Liver (tissue), 9 donors: Measurements from ENCODE around the gene KLK2. TPM values are rescaled to one million over a fixed set of nuclear protein-coding genes. Genes with fewer than 3 reads are reported as not detected.

Source experiments
- DNase-seq: peaks from one replicate; pipeline ENCODE4 v3.0.0-alpha.2; 2017; ENCODE audit warnings: low spot score
- H3K27ac ChIP-seq, 2 donors: one replicate each; pipeline ENCODE4 v1.7.0; 2013; ENCODE audit warnings: inconsistent platforms in 2 of 2, low read length in 2 of 2, control low read depth in 1 of 2, low read depth in 1 of 2, mild to moderate bottlenecking in 1 of 2
- H3K27me3 ChIP-seq, 4 donors: one replicate each; pipeline versions ENCODE4 v1.6.1 to v1.7.0; 2013; ENCODE audit warnings: low read length in 3 of 4, inconsistent platforms in 1 of 4, mild to moderate bottlenecking in 1 of 4, moderate library complexity in 1 of 4; ENCODE audit not compliant: control insufficient read depth in 4 of 4, insufficient read depth in 4 of 4
- H3K36me3 ChIP-seq, 4 donors: one replicate each; pipeline versions ENCODE4 v1.6.1 to v1.7.0; 2013; ENCODE audit warnings: low read length in 3 of 4, mild to moderate bottlenecking in 3 of 4, low read depth in 1 of 4, moderate library complexity in 1 of 4; ENCODE audit not compliant: control insufficient read depth in 4 of 4, insufficient read depth in 3 of 4
- H3K4me1 ChIP-seq, 4 donors: one replicate each; pipeline versions ENCODE4 v1.6.1 to v1.7.0; 2013; ENCODE audit warnings: low read length in 3 of 4, mild to moderate bottlenecking in 3 of 4, moderate library complexity in 1 of 4; ENCODE audit not compliant: control insufficient read depth in 4 of 4, insufficient read depth in 4 of 4
- H3K4me3 ChIP-seq, 3 donors: one replicate each; pipeline versions ENCODE4 v1.6.1 to v1.7.0; 2013; ENCODE audit warnings: low read length in 3 of 3, control low read depth in 1 of 3, low read depth in 1 of 3, mild to moderate bottlenecking in 1 of 3
- H3K9ac ChIP-seq, 2 donors: one replicate each; pipeline ENCODE4 v1.7.0; 2013; ENCODE audit warnings: low read length in 2 of 2, mild to moderate bottlenecking in 2 of 2, moderate library complexity in 2 of 2, control low read depth in 1 of 2, low read depth in 1 of 2
- H3K9me3 ChIP-seq, 4 donors: one replicate each; pipeline versions ENCODE4 v1.6.1 to v1.7.0; 2013; ENCODE audit warnings: low read length in 3 of 4; ENCODE audit not compliant: control insufficient read depth in 4 of 4
- EGR1 ChIP-seq, 2 donors: IDR thresholded peaks; 2 replicates each; pipeline ENCODE4 v1.6.1; 2016 to 2018; ENCODE audit warnings: antibody characterized with exemption in 2 of 2, low read depth in 2 of 2
- FOXA2 ChIP-seq: IDR thresholded peaks from 2 replicates; pipeline ENCODE4 v1.6.1; 2016; ENCODE audit warnings: antibody characterized with exemption
- GABPA ChIP-seq, 2 donors: IDR thresholded peaks in 1 of 2; conservative IDR thresholded peaks in 1 of 2; 2 replicates each; pipeline ENCODE4 v1.6.1; 2016; ENCODE audit warnings: antibody characterized with exemption in 2 of 2, mild to moderate bottlenecking in 1 of 2, moderate library complexity in 1 of 2
- HNF4A ChIP-seq, 2 donors: conservative IDR thresholded peaks; 2 replicates each; pipeline ENCODE4 v1.6.1; 2016; ENCODE audit warnings: antibody characterized with exemption in 2 of 2, mild to moderate bottlenecking in 2 of 2
- HNF4G ChIP-seq: IDR thresholded peaks from 2 replicates; pipeline ENCODE4 v1.6.1; 2016; ENCODE audit warnings: antibody characterized with exemption
- JUND ChIP-seq, 2 donors: IDR thresholded peaks; 2 replicates each; pipeline ENCODE4 v1.6.1; 2016; ENCODE audit warnings: antibody characterized with exemption in 2 of 2
- MAX ChIP-seq: IDR thresholded peaks from 2 replicates; pipeline ENCODE4 v1.6.1; 2016; ENCODE audit warnings: antibody characterized with exemption
- NR2F2 ChIP-seq: IDR thresholded peaks from 2 replicates; pipeline ENCODE4 v1.6.1; 2016; ENCODE audit warnings: antibody characterized with exemption
- RAD21 ChIP-seq, 2 donors: IDR thresholded peaks; 2 replicates each; pipeline ENCODE4 v1.6.1; 2016; ENCODE audit warnings: antibody characterized with exemption in 2 of 2, mild to moderate bottlenecking in 2 of 2
- RXRA ChIP-seq, 2 donors: IDR thresholded peaks; 2 replicates each; pipeline ENCODE4 v1.6.1; 2017 to 2018; ENCODE audit warnings: antibody characterized with exemption in 2 of 2, mild to moderate bottlenecking in 1 of 2
- SP1 ChIP-seq: IDR thresholded peaks from 2 replicates; pipeline ENCODE4 v1.6.1; 2018; ENCODE audit warnings: antibody characterized with exemption, mild to moderate bottlenecking
- TAF1 ChIP-seq: conservative IDR thresholded peaks from 2 replicates; pipeline ENCODE4 v1.6.1; 2016; ENCODE audit warnings: antibody characterized with exemption, mild to moderate bottlenecking
- YY1 ChIP-seq: IDR thresholded peaks from 2 replicates; pipeline ENCODE4 v1.6.1; 2016; ENCODE audit warnings: antibody characterized with exemption, mild to moderate bottlenecking
- ZBTB33 ChIP-seq: IDR thresholded peaks from 2 replicates; pipeline ENCODE4 v1.6.1; 2016; ENCODE audit warnings: antibody characterized with exemption
- WGBS: extraction: QIAGEN DNeasy Blood & Tissue Kit; methylation state at CpG from one replicate; pipeline ENCODE4 v1.1.7; 2013; 5-methylcytosine and 5-hydroxymethylcytosine counted together
- polyA plus RNA-seq, 2 donors: library from polyadenylated mRNA; stranded (reverse) in 1 of 2; unstranded in 1 of 2; fragments of 200-250 nt in 1 of 2; fragments of >200 nt in 1 of 2; fragmentation: Nextera tagmentation in 1 of 2; extraction: Ambion mirVana in 1 of 2; gene quantifications; one replicate each; pipeline versions ENCODE4 v1.2.1 to v1.2.3, GENCODE V29; 2013 to 2015
- total RNA-seq, 2 donors: library from RNA; depleted of rRNA; stranded (reverse); fragments of >200 nt; gene quantifications; one replicate each; pipeline ENCODE4 v1.2.3, GENCODE V29; 2014
- TF ChIP-seq, protein P1 (sequence below): IDR thresholded peaks from 2 replicates; pipeline ENCODE4 v1.6.1; 2016; ENCODE audit warnings: antibody characterized with exemption, mild to moderate bottlenecking
- TF ChIP-seq, protein P2 (sequence below): IDR thresholded peaks from 2 replicates; pipeline ENCODE4 v1.6.1; 2016; ENCODE audit warnings: antibody characterized with exemption
- TF ChIP-seq, protein P3 (sequence below): fragments of 150-350 bp; IDR thresholded peaks from 2 replicates; pipeline ENCODE4 v1.5.1; 2017; ENCODE audit warnings: improper control_type of control experiment, low read depth, low read length; ENCODE audit not compliant: missing input control
- donor health status: healthy.
- donor health status: healthy.
- donor health status: healthy.
- donor health status: healthy.
- donor health status: healthy.

KLK2 gene
- total and polyA plus RNA-seq, 4 donors = not detected

- TF ChIP-seq, protein P1, sequence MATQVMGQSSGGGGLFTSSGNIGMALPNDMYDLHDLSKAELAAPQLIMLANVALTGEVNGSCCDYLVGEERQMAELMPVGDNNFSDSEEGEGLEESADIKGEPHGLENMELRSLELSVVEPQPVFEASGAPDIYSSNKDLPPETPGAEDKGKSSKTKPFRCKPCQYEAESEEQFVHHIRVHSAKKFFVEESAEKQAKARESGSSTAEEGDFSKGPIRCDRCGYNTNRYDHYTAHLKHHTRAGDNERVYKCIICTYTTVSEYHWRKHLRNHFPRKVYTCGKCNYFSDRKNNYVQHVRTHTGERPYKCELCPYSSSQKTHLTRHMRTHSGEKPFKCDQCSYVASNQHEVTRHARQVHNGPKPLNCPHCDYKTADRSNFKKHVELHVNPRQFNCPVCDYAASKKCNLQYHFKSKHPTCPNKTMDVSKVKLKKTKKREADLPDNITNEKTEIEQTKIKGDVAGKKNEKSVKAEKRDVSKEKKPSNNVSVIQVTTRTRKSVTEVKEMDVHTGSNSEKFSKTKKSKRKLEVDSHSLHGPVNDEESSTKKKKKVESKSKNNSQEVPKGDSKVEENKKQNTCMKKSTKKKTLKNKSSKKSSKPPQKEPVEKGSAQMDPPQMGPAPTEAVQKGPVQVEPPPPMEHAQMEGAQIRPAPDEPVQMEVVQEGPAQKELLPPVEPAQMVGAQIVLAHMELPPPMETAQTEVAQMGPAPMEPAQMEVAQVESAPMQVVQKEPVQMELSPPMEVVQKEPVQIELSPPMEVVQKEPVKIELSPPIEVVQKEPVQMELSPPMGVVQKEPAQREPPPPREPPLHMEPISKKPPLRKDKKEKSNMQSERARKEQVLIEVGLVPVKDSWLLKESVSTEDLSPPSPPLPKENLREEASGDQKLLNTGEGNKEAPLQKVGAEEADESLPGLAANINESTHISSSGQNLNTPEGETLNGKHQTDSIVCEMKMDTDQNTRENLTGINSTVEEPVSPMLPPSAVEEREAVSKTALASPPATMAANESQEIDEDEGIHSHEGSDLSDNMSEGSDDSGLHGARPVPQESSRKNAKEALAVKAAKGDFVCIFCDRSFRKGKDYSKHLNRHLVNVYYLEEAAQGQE = no peak
- TF ChIP-seq, protein P2, sequence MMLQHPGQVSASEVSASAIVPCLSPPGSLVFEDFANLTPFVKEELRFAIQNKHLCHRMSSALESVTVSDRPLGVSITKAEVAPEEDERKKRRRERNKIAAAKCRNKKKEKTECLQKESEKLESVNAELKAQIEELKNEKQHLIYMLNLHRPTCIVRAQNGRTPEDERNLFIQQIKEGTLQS = no peak
- TF ChIP-seq TAF1 (no peak), HNF4A (conservative IDR thresholded peaks at IDR 0.05) (no peak), JUND (IDR thresholded peaks at IDR 0.05) (no peak), RXRA (IDR thresholded peaks at IDR 0.05) (no peak), YY1 (no peak), EGR1 (IDR thresholded peaks at IDR 0.05; ENCODE audit: low read depth in 2 of 2) (no peak), RAD21 (IDR thresholded peaks at IDR 0.05) (no peak), FOXA2 (no peak), GABPA (IDR thresholded peaks at IDR 0.05 in 1 of 2, conservative IDR thresholded peaks at IDR 0.05 in 1 of 2) (no peak), NR2F2 (no peak), MAX (no peak), HNF4G (no peak), ZBTB33 (no peak), SP1 (no peak)
- TF ChIP-seq, protein P3, sequence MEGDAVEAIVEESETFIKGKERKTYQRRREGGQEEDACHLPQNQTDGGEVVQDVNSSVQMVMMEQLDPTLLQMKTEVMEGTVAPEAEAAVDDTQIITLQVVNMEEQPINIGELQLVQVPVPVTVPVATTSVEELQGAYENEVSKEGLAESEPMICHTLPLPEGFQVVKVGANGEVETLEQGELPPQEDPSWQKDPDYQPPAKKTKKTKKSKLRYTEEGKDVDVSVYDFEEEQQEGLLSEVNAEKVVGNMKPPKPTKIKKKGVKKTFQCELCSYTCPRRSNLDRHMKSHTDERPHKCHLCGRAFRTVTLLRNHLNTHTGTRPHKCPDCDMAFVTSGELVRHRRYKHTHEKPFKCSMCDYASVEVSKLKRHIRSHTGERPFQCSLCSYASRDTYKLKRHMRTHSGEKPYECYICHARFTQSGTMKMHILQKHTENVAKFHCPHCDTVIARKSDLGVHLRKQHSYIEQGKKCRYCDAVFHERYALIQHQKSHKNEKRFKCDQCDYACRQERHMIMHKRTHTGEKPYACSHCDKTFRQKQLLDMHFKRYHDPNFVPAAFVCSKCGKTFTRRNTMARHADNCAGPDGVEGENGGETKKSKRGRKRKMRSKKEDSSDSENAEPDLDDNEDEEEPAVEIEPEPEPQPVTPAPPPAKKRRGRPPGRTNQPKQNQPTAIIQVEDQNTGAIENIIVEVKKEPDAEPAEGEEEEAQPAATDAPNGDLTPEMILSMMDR = no peak
- Histone ChIP-seq H3K4me3 (no peak overlapping the region), H3K27me3 (peaks cover 0 to 8% (median 4%) of the 10 kb centered on the region in 4 donors), H3K36me3 (no peaks in the 10 kb centered on the region), H3K9ac (no peak overlapping the region), H3K27ac (no peak overlapping the region), H3K4me1 (no peaks in the 10 kb centered on the region), H3K9me3 (no peaks in the 10 kb centered on the region)
- DNase-seq = no peak
- WGBS = 65% methylated on average over 5 of the region's 5 CpGs
These were observed 7.0 kb downstream of the KLK2 start for GRCh38 chr19:50880241-50880640.

DNA sequence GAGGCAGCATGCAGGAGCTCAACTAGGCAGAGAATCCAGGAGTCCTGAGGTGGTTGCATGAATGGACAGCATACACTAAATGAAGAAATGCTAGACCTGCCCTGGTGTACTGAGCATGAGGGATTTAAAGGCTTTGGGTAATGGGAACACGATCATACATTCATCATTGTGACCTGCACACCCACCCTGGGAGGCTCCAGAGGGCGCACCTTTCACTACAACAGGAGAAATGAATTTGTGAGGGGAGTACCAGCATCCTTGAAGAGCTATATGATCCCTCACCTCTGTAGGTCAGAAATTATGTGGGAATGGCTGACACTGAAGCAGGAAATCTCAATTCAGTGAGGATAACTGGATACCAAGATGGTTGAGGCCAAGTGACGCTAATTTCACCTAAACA, 8.9 kb downstream of the KLK2 start:
- Histone ChIP-seq H3K27ac (no peak overlapping the region), H3K4me1 (no peaks in the 10 kb centered on the region), H3K9ac (no peak overlapping the region), H3K27me3 (peaks cover 0 to 8% (median 4%) of the 10 kb centered on the region in 4 donors), H3K36me3 (no peaks in the 10 kb centered on the region), H3K9me3 (no peaks in the 10 kb centered on the region), H3K4me3 (no peak overlapping the region)
- no peak for TF ChIP-seq MAX
- TF ChIP-seq SP1 = no peak
- TF ChIP-seq JUND (IDR thresholded peaks at IDR 0.05) = no peak
- no peak for TF ChIP-seq ZBTB33
- TF ChIP-seq, protein P1 = no peak
- no peak for TF ChIP-seq NR2F2
- no peak for TF ChIP-seq GABPA (IDR thresholded peaks at IDR 0.05 in 1 of 2, conservative IDR thresholded peaks at IDR 0.05 in 1 of 2)
- no peak for TF ChIP-seq RAD21 (IDR thresholded peaks at IDR 0.05)
- DNase-seq = no peak
- WGBS = 50% methylated on average over 3 of the region's 3 CpGs
